ENCODE measurements around the gene CNGA3.

The CNGA3 gene

GRCh38 chr2:98369710-98370239, 23.5 kb downstream of the CNGA3 start:
- Histone ChIP-seq H3K4me3 (ENCODE audit: low read length) (no peak overlapping the region), H3K9me3 (ENCODE audit: control insufficient read depth, low read length) (no peaks in the 10 kb centered on the region), H3K9ac (ENCODE audit: low read length) (no peak overlapping the region), H3K27me3 (ENCODE audit: control insufficient read depth, insufficient read depth, low read length) (peaks cover 3% of the 10 kb centered on the region), H3K36me3 (ENCODE audit: control insufficient read depth, insufficient read depth, low read length) (no peaks in the 10 kb centered on the region), H3K4me1 (ENCODE audit: control insufficient read depth, insufficient read depth, low read length) (no peaks in the 10 kb centered on the region)

- Histone ChIP-seq H3K9me3 (ENCODE audit: control insufficient read depth, low read length) (no peaks in the 10 kb centered on the region), H3K4me1 (ENCODE audit: control insufficient read depth, insufficient read depth, low read length) (no peaks in the 10 kb centered on the region), H3K36me3 (ENCODE audit: control insufficient read depth, insufficient read depth, low read length) (no peaks in the 10 kb centered on the region), H3K4me3 (ENCODE audit: low read length) (no peak overlapping the region), H3K9ac (ENCODE audit: low read length) (no peak overlapping the region), H3K27me3 (ENCODE audit: control insufficient read depth, insufficient read depth, low read length) (peaks cover 3% of the 10 kb centered on the region)
Measured at GRCh38 chr2:98372121-98372520, 25.9 kb downstream of the CNGA3 start.

DNA sequence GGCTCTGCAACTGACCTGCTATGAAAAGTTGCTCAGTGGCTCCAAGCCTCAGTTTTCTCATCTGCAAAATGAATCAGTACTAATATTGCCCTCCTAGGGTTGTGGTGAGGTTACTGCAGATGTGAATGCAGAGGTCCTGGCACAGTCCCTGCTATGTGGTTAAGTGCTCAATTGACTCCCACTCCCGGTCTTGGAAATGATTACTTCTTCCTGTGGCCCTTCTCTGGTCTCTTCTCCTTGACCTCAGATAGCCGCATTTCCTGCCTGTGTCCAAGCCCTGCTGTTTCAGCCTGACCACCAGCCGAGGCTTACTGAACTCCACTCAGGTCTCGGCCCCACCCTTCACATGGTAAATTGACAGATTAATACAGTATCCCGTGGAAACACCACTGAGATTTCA, 26.3 kb downstream of the CNGA3 start:
- H3K9me3 ChIP-seq (ENCODE audit: control insufficient read depth, low read length) = no peaks in the 10 kb centered on the region
- H3K36me3 ChIP-seq (ENCODE audit: control insufficient read depth, insufficient read depth, low read length) = no peaks in the 10 kb centered on the region
- no peak overlapping the region for H3K9ac ChIP-seq (ENCODE audit: low read length)
- peaks cover 3% of the 10 kb centered on the region for H3K27me3 ChIP-seq (ENCODE audit: control insufficient read depth, insufficient read depth, low read length)
- no peak overlapping the region for H3K4me3 ChIP-seq (ENCODE audit: low read length)
- H3K4me1 ChIP-seq (ENCODE audit: control insufficient read depth, insufficient read depth, low read length) = no peaks in the 10 kb centered on the region

DNA sequence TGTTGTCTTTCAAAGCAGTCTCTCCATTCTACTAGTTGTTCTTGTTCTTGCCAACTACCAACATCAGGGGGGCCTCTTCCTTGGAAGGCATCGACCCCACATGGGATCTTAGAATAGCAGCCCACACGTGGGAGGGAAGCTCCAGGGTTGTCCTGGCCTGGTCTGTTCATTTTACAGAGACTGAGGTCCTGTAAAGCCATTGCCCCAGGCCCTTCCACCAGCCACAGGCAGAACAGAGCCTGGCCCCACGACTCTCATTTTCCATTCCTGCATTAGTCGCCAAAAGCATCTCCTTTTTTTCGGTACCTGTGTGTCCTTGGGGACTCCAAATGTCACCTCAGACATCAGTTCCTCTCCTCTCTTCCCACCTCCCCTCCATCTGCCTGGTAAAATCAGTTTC, 28.0 kb downstream of the CNGA3 start:
- H3K4me3 ChIP-seq (ENCODE audit: low read length) = no peak overlapping the region
- H3K9me3 ChIP-seq (ENCODE audit: control insufficient read depth, low read length) = no peaks in the 10 kb centered on the region
- peaks cover 3% of the 10 kb centered on the region for H3K27me3 ChIP-seq (ENCODE audit: control insufficient read depth, insufficient read depth, low read length)
- no peak overlapping the region for H3K9ac ChIP-seq (ENCODE audit: low read length)
- H3K4me1 ChIP-seq (ENCODE audit: control insufficient read depth, insufficient read depth, low read length) = no peaks in the 10 kb centered on the region
- no peaks in the 10 kb centered on the region for H3K36me3 ChIP-seq (ENCODE audit: control insufficient read depth, insufficient read depth, low read length)

- no peak overlapping the region for H3K4me3 ChIP-seq (ENCODE audit: low read length)
- peaks cover 3% of the 10 kb centered on the region for H3K27me3 ChIP-seq (ENCODE audit: control insufficient read depth, insufficient read depth, low read length)
- H3K9ac ChIP-seq (ENCODE audit: low read length) = no peak overlapping the region
- no peaks in the 10 kb centered on the region for H3K4me1 ChIP-seq (ENCODE audit: control insufficient read depth, insufficient read depth, low read length)
- H3K9me3 ChIP-seq (ENCODE audit: control insufficient read depth, low read length) = no peaks in the 10 kb centered on the region
- H3K36me3 ChIP-seq (ENCODE audit: control insufficient read depth, insufficient read depth, low read length) = no peaks in the 10 kb centered on the region
Measured at GRCh38 chr2:98374958-98375570, 28.8 kb downstream of the CNGA3 start.

DNA sequence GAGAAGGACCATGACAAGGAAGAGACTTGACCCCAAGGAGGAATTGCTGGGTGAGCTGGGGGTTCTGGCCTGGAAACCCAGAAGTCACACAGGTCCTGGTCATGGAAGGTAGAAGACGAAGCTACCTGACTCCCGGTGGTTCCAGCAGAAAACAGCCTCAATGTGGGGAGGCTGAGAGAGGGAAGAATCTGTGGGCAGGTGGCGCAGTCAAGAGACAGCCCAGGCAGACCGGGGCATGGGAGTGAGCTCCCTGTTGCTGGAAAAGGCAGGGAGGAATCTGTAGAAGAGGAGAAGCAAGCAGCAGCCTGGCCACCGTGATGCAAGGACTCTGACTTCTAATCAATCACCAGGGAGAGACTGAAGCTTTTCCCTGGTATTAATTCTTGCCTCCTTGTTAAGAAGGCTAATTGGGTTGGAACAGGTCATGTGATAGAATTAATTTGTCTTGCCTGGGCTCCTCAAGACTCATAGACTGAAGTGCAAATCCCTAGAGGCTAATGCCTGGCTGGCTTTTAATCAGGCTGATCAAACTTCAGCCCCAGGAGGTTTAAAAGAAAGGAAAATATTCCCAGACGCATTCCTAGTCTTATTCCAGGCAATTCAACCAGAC, 30.1 kb downstream of the CNGA3 start:
- H3K36me3 ChIP-seq (ENCODE audit: control insufficient read depth, insufficient read depth, low read length) = no peaks in the 10 kb centered on the region
- no peak overlapping the region for H3K4me3 ChIP-seq (ENCODE audit: low read length)
- H3K27me3 ChIP-seq (ENCODE audit: control insufficient read depth, insufficient read depth, low read length) = peaks cover 3% of the 10 kb centered on the region
- H3K9ac ChIP-seq (ENCODE audit: low read length) = no peak overlapping the region
- no peaks in the 10 kb centered on the region for H3K9me3 ChIP-seq (ENCODE audit: control insufficient read depth, low read length)
- H3K4me1 ChIP-seq (ENCODE audit: control insufficient read depth, insufficient read depth, low read length) = no peaks in the 10 kb centered on the region

- no peaks in the 10 kb centered on the region for H3K4me1 ChIP-seq (ENCODE audit: control insufficient read depth, insufficient read depth, low read length)
- no peaks in the 10 kb centered on the region for H3K36me3 ChIP-seq (ENCODE audit: control insufficient read depth, insufficient read depth, low read length)
- H3K27me3 ChIP-seq (ENCODE audit: control insufficient read depth, insufficient read depth, low read length) = peaks cover 3% of the 10 kb centered on the region
- H3K9me3 ChIP-seq (ENCODE audit: control insufficient read depth, low read length) = no peaks in the 10 kb centered on the region
- H3K9ac ChIP-seq (ENCODE audit: low read length) = no peak overlapping the region
- no peak overlapping the region for H3K4me3 ChIP-seq (ENCODE audit: low read length)
Measured at GRCh38 chr2:98376996-98377395, 30.7 kb downstream of the CNGA3 start.

- H3K9me3 ChIP-seq (ENCODE audit: control insufficient read depth, low read length) = no peaks in the 10 kb centered on the region
- H3K4me3 ChIP-seq (ENCODE audit: low read length) = no peak overlapping the region
- H3K9ac ChIP-seq (ENCODE audit: low read length) = no peak overlapping the region
- H3K36me3 ChIP-seq (ENCODE audit: control insufficient read depth, insufficient read depth, low read length) = no peaks in the 10 kb centered on the region
- peaks cover 3% of the 10 kb centered on the region for H3K27me3 ChIP-seq (ENCODE audit: control insufficient read depth, insufficient read depth, low read length)
- no peaks in the 10 kb centered on the region for H3K4me1 ChIP-seq (ENCODE audit: control insufficient read depth, insufficient read depth, low read length)
Measured at GRCh38 chr2:98377544-98377943, 31.3 kb downstream of the CNGA3 start.

- Histone ChIP-seq H3K36me3 (ENCODE audit: control insufficient read depth, insufficient read depth, low read length) (no peaks in the 10 kb centered on the region), H3K4me1 (ENCODE audit: control insufficient read depth, insufficient read depth, low read length) (no peaks in the 10 kb centered on the region), H3K9ac (ENCODE audit: low read length) (no peak overlapping the region), H3K9me3 (ENCODE audit: control insufficient read depth, low read length) (no peaks in the 10 kb centered on the region), H3K4me3 (ENCODE audit: low read length) (no peak overlapping the region), H3K27me3 (ENCODE audit: control insufficient read depth, insufficient read depth, low read length) (peaks cover under 1% of the 10 kb centered on the region)
Measured at GRCh38 chr2:98378196-98378595, 31.9 kb downstream of the CNGA3 start.

- Histone ChIP-seq H3K4me3 (ENCODE audit: low read length) (no peak overlapping the region), H3K9ac (ENCODE audit: low read length) (no peak overlapping the region), H3K36me3 (ENCODE audit: control insufficient read depth, insufficient read depth, low read length) (no peaks in the 10 kb centered on the region), H3K4me1 (ENCODE audit: control insufficient read depth, insufficient read depth, low read length) (no peaks in the 10 kb centered on the region), H3K9me3 (ENCODE audit: control insufficient read depth, low read length) (no peaks in the 10 kb centered on the region), H3K27me3 (ENCODE audit: control insufficient read depth, insufficient read depth, low read length) (no peaks in the 10 kb centered on the region)
Measured at GRCh38 chr2:98378901-98379300, 32.6 kb downstream of the CNGA3 start.

- Histone ChIP-seq H3K9ac (ENCODE audit: low read length) (no peak overlapping the region), H3K4me1 (ENCODE audit: control insufficient read depth, insufficient read depth, low read length) (no peaks in the 10 kb centered on the region), H3K4me3 (ENCODE audit: low read length) (no peak overlapping the region), H3K36me3 (ENCODE audit: control insufficient read depth, insufficient read depth, low read length) (no peaks in the 10 kb centered on the region), H3K27me3 (ENCODE audit: control insufficient read depth, insufficient read depth, low read length) (no peaks in the 10 kb centered on the region), H3K9me3 (ENCODE audit: control insufficient read depth, low read length) (no peaks in the 10 kb centered on the region)
Measured at GRCh38 chr2:98379311-98380202, 33.3 kb downstream of the CNGA3 start.

GRCh38 chr2:98380203-98380535, 33.9 kb downstream of the CNGA3 start:
- H3K4me1 ChIP-seq (ENCODE audit: control insufficient read depth, insufficient read depth, low read length) = no peaks in the 10 kb centered on the region
- no peak overlapping the region for H3K4me3 ChIP-seq (ENCODE audit: low read length)
- H3K9me3 ChIP-seq (ENCODE audit: control insufficient read depth, low read length) = no peaks in the 10 kb centered on the region
- no peaks in the 10 kb centered on the region for H3K36me3 ChIP-seq (ENCODE audit: control insufficient read depth, insufficient read depth, low read length)
- H3K27me3 ChIP-seq (ENCODE audit: control insufficient read depth, insufficient read depth, low read length) = no peaks in the 10 kb centered on the region
- no peak overlapping the region for H3K9ac ChIP-seq (ENCODE audit: low read length)

Data from mucosa of stomach (tissue), 1 donor.